IMR-90 (cell line): ENCODE measurements around the gene ANXA4.

Experiments used
- CTCF ChIP-seq: conservative IDR thresholded peaks from 2 replicates; pipeline ENCODE4 v1.5.1; 2012; ENCODE audit warnings: mild to moderate bottlenecking, low read depth, low read length, improper control_type of control experiment
- ELK1 ChIP-seq: fragments of 150-350 bp; IDR thresholded peaks from 2 replicates; pipeline ENCODE4 v1.6.1; 2016; ENCODE audit warnings: low read depth, mild to moderate bottlenecking, low read length, moderate library complexity, borderline replicate concordance
- MXI1 ChIP-seq: IDR thresholded peaks from 2 replicates; pipeline ENCODE4 v1.6.1; 2012; ENCODE audit warnings: low read depth, mild to moderate bottlenecking, low read length, moderate library complexity, borderline replicate concordance
- NFE2L2 ChIP-seq: fragments of 150-350 bp; IDR thresholded peaks from 2 replicates; pipeline ENCODE4 v1.6.1; 2016; ENCODE audit warnings: low read depth, mild to moderate bottlenecking, low read length
- POLR2A ChIP-seq: IDR thresholded peaks from 2 replicates; pipeline ENCODE4 v1.6.1; 2012; ENCODE audit warnings: mild to moderate bottlenecking, low read depth, low read length
- RAD21 ChIP-seq: IDR thresholded peaks from 2 replicates; pipeline ENCODE4 v1.6.1; 2012; ENCODE audit warnings: low read length, improper control_type of control experiment
- RCOR1 ChIP-seq: IDR thresholded peaks from 2 replicates; pipeline ENCODE4 v1.6.1; 2012; ENCODE audit warnings: mild to moderate bottlenecking, low read length, improper control_type of control experiment; ENCODE audit not compliant: insufficient replicate concordance

GRCh38 chr2:69827796-69828540 lies 86.0 kb downstream of the ANXA4 start:
- TF ChIP-seq CTCF (no peak), POLR2A (no peak), RAD21 (no peak), RCOR1 (no peak), NFE2L2 (no peak), ELK1 (no peak), MXI1 (no peak)
